SK-N-SH (cell line): Measurements from ENCODE around the gene LENG9. TPM values are rescaled to one million over a fixed set of nuclear protein-coding genes. Genes with fewer than 3 reads are reported as not detected.

ENCODE experiments used
- CTCF ChIA-PET: fragments of 300-600, 350-600 bp; formaldehyde crosslinking; extraction: SDS; loops from one replicate; lab custom pipeline; 2021; lab: Yijun Ruan, JAX
- POLR2A ChIA-PET: fragments of 350-600 bp; sonication (Branson Sonifier 250); formaldehyde crosslinking; extraction: SDS; loops from one replicate; lab custom pipeline; 2020; ENCODE audit warnings: antibody characterized with exemption, inconsistent platforms; lab: Yijun Ruan, JAX
- DNase-seq: peaks from one replicate; pipeline ENCODE4 v3.0.0; 2012
- H2AFZ ChIP-seq: fragments of 200-600 bp; sonication (generic); 2 replicates; pipeline ENCODE4 v1.8.1; 2016; ENCODE audit warnings: antibody characterized with exemption, mild to moderate bottlenecking, low read depth
- H3F3A ChIP-seq: fragments of 200-600 bp; sonication (generic); replicated peaks from 2 replicates; pipeline ENCODE3; 2016; ENCODE audit warnings: antibody characterized with exemption, mild to moderate bottlenecking; ENCODE audit not compliant: insufficient read depth
- H3K27ac ChIP-seq, 2 experiments: fragments of 200-500 bp in 1 of 2; fragments of 200-600 bp in 1 of 2; sonication (Bioruptor generic) in 1 of 2; sonication (generic), shearing (Covaris generic) in 1 of 2; 2 replicates each; pipeline versions ENCODE4 v1.5.1 to v1.6.1; 2014 to 2016; ENCODE audit warnings: low read depth in 2 of 2, inconsistent platforms in 1 of 2, low read length in 1 of 2, mild to moderate bottlenecking in 1 of 2, mixed read lengths in 1 of 2
- H3K27me3 ChIP-seq: fragments of 200-600 bp; sonication (generic), shearing (Covaris generic); 2 replicates; pipeline ENCODE4 v1.6.1; 2016; ENCODE audit warnings: mixed run types; ENCODE audit not compliant: insufficient read depth
- H3K36me3 ChIP-seq, 2 experiments: fragments of 200-500 bp in 1 of 2; fragments of 200-600 bp in 1 of 2; sonication (Bioruptor generic) in 1 of 2; sonication (generic) in 1 of 2; replicated peaks in 1 of 2; 2 replicates each; pipeline versions ENCODE3 to v1.5.1; 2014 to 2016; ENCODE audit warnings: low read length in 1 of 2, mild to moderate bottlenecking in 1 of 2; ENCODE audit not compliant: insufficient read depth in 2 of 2, control insufficient read depth in 1 of 2
- H3K4me1 ChIP-seq, 2 experiments: fragments of 200-500 bp in 1 of 2; fragments of 200-600 bp in 1 of 2; sonication (Bioruptor generic) in 1 of 2; sonication (generic), shearing (Covaris generic) in 1 of 2; 2 replicates each; pipeline versions ENCODE4 v1.5.1 to v1.6.1; 2014 to 2016; ENCODE audit warnings: low read depth in 1 of 2, low read length in 1 of 2, mixed run types in 1 of 2; ENCODE audit not compliant: insufficient read depth in 2 of 2, control insufficient read depth in 1 of 2
- H3K4me2 ChIP-seq: fragments of 200-600 bp; sonication (generic), shearing (Covaris generic); 2 replicates; pipeline ENCODE4 v1.6.1; 2017; ENCODE audit warnings: mixed run types
- H3K4me3 ChIP-seq, 2 experiments: fragments of 200-500 bp in 1 of 2; fragments of 200-600 bp in 1 of 2; sonication (Bioruptor generic) in 1 of 2; sonication (generic), shearing (Covaris generic) in 1 of 2; 2 replicates each; pipeline versions ENCODE4 v1.5.1 to v1.8.1; 2014 to 2016; ENCODE audit warnings: low read depth in 2 of 2, inconsistent platforms in 1 of 2, low read length in 1 of 2, mild to moderate bottlenecking in 1 of 2, mixed read lengths in 1 of 2, moderate library complexity in 1 of 2
- H3K79me2 ChIP-seq: fragments of 200-600 bp; sonication (generic); 2 replicates; pipeline ENCODE4 v1.8.1; 2017; ENCODE audit warnings: mild to moderate bottlenecking; ENCODE audit not compliant: insufficient read depth
- H3K9ac ChIP-seq: fragments of 200-600 bp; sonication (generic); 2 replicates; pipeline ENCODE4 v1.6.1; 2017; ENCODE audit warnings: mixed run types
- H3K9me2 ChIP-seq: fragments of 200-600 bp; sonication (generic); 2 replicates; pipeline ENCODE4 v1.6.1; 2017; ENCODE audit warnings: mixed run types
- H3K9me3 ChIP-seq: fragments of 200-600 bp; sonication (generic); 2 replicates; pipeline ENCODE4 v1.6.1; 2017; ENCODE audit warnings: mixed run types, mild to moderate bottlenecking, moderate library complexity
- H4K20me1 ChIP-seq: fragments of 200-600 bp; sonication (generic); 2 replicates; pipeline ENCODE4 v1.6.1; 2017; ENCODE audit warnings: mild to moderate bottlenecking, mixed run types; ENCODE audit not compliant: insufficient read depth
- CTCF ChIP-seq: fragments of 200-600 bp; sonication (generic); IDR thresholded peaks from 2 replicates; pipeline ENCODE4 v1.6.1; 2017; ENCODE audit warnings: antibody characterized with exemption, mild to moderate bottlenecking, moderate library complexity
- EZH2phosphoT487 ChIP-seq: fragments of 200-600 bp; sonication (generic); IDR thresholded peaks from 2 replicates; pipeline ENCODE4 v1.6.1; 2017; ENCODE audit warnings: low read depth, mixed run types, mild to moderate bottlenecking, antibody characterized with exemption, moderate library complexity, borderline replicate concordance
- FOSL2 ChIP-seq: IDR thresholded peaks from 2 replicates; pipeline ENCODE4 v1.4.0; 2012; ENCODE audit warnings: low read depth, mild to moderate bottlenecking, moderate library complexity, borderline replicate concordance
- FOXJ3 ChIP-seq: sonication (generic); formaldehyde crosslinking; IDR thresholded peaks from 2 replicates; pipeline ENCODE4 v1.5.1; 2020; ENCODE audit warnings: mild to moderate bottlenecking, missing genetic modification reagents
- IRF3 ChIP-seq: fragments of 150-350 bp; IDR thresholded peaks from 2 replicates; pipeline ENCODE4 v1.6.1; 2016; ENCODE audit warnings: mild to moderate bottlenecking, low read depth, low read length
- JUND ChIP-seq: IDR thresholded peaks from 2 replicates; pipeline ENCODE4 v1.4.0; 2012
- NFIC ChIP-seq: IDR thresholded peaks from 2 replicates; pipeline ENCODE4 v1.4.0; 2012; ENCODE audit warnings: borderline replicate concordance
- PBX3 ChIP-seq: IDR thresholded peaks from 2 replicates; pipeline ENCODE4; 2012
- POLR2AphosphoS5 ChIP-seq: IDR thresholded peaks from 2 replicates; pipeline ENCODE4 v1.6.1; 2012; ENCODE audit warnings: low read depth, low read length
- RAD21 ChIP-seq: IDR thresholded peaks from 2 replicates; pipeline ENCODE4 v1.6.1; 2012; ENCODE audit warnings: mild to moderate bottlenecking, low read length
- RFX5 ChIP-seq: IDR thresholded peaks from 2 replicates; pipeline ENCODE4 v1.6.1; 2012; ENCODE audit warnings: mild to moderate bottlenecking, improper control_type of control experiment, low read length
- SIN3A ChIP-seq: IDR thresholded peaks from 2 replicates; pipeline ENCODE4 v1.6.1; 2012; ENCODE audit warnings: low read depth, mild to moderate bottlenecking, low read length, moderate library complexity, borderline replicate concordance
- SMC3 ChIP-seq: IDR thresholded peaks from 2 replicates; pipeline ENCODE4 v1.6.1; 2012; ENCODE audit warnings: low read depth, low read length, improper control_type of control experiment
- TAF1 ChIP-seq: IDR thresholded peaks from 2 replicates; pipeline ENCODE4 v1.6.1; 2012; ENCODE audit warnings: low read depth, mild to moderate bottlenecking, low read length, moderate library complexity, borderline replicate concordance
- TEAD4 ChIP-seq: IDR thresholded peaks from 2 replicates; pipeline ENCODE4 v1.4.0; 2012; ENCODE audit warnings: mild to moderate bottlenecking, borderline replicate concordance; ENCODE audit not compliant: insufficient read depth
- WGBS: methylation state at CpG from one replicate; pipeline ENCODE4 v1.1.6; 2017; ENCODE audit warnings: low lambda C conversion rate; 5-methylcytosine and 5-hydroxymethylcytosine counted together
- polyA plus RNA-seq, 3 experiments: library from polyadenylated mRNA; depleted of rRNA; stranded (reverse); fragments of >200 nt; gene quantifications; 2 replicates each; pipeline ENCODE4 v1.2.3, GENCODE V29; 2012

Gene LENG9
- polyA plus RNA-seq, 1 of the 3 experiments (the other 2 are of a cell fraction), result 0.20 TPM

- H3K36me3 ChIP-seq, result no peaks in the 10 kb centered on the region
- no peak overlapping the region for H3K27ac ChIP-seq
- TF ChIP-seq RAD21 (no peak), FOSL2 (no peak), IRF3 (no peak), FOXJ3 (CRISPR knock-in tag) (no peak), NFIC (no peak), POLR2AphosphoS5 (no peak), TAF1 (no peak), RFX5 (no peak), PBX3 (no peak), SIN3A (no peak), JUND (no peak), CTCF (no peak), TEAD4 (no peak), EZH2phosphoT487 (no peak), SMC3 (no peak)
- no peak overlapping the region for H3K4me3 ChIP-seq
- peaks cover 71% of the 10 kb centered on the region for H3K27me3 ChIP-seq
- H2AFZ ChIP-seq, result peak overlapping the region; percentile 64; the same call in 1 of the 2 replicates
- 16% methylated on average over 21 of the region's 25 CpGs for WGBS
- H3K79me2 ChIP-seq, result no peaks in the 10 kb centered on the region
- ChIA-PET POLR2A (no interaction called here), CTCF (interaction anchor here (4.0 kb wide), 1 partner anchor 27 kb away, joined by 19 read pairs; no protein-coding TSS in a partner anchor)
- no peak overlapping the region for H3K9ac ChIP-seq
- peaks cover 5% of the 10 kb centered on the region for H3F3A ChIP-seq
- H3K4me1 ChIP-seq, result no peaks in the 10 kb centered on the region
- H4K20me1 ChIP-seq, result no peaks in the 10 kb centered on the region
- no peak for DNase-seq
- H3K9me3 ChIP-seq, result no peaks in the 10 kb centered on the region
- H3K4me2 ChIP-seq, result peak overlapping the region; percentile 53; the same call in 1 of the 2 replicates
- H3K9me2 ChIP-seq, result no peaks in the 10 kb centered on the region
Measured at GRCh38 chr19:54418030-54418929, 45.3 kb downstream of the LENG9 start.
